Measurements from ENCODE around the gene NMT1.
"Not testable (repeated sequence)": the region's sequence is repeated elsewhere in the genome, so short reads cannot be mapped to it uniquely, and the experiment has no call there.

The NMT1 gene

DNA sequence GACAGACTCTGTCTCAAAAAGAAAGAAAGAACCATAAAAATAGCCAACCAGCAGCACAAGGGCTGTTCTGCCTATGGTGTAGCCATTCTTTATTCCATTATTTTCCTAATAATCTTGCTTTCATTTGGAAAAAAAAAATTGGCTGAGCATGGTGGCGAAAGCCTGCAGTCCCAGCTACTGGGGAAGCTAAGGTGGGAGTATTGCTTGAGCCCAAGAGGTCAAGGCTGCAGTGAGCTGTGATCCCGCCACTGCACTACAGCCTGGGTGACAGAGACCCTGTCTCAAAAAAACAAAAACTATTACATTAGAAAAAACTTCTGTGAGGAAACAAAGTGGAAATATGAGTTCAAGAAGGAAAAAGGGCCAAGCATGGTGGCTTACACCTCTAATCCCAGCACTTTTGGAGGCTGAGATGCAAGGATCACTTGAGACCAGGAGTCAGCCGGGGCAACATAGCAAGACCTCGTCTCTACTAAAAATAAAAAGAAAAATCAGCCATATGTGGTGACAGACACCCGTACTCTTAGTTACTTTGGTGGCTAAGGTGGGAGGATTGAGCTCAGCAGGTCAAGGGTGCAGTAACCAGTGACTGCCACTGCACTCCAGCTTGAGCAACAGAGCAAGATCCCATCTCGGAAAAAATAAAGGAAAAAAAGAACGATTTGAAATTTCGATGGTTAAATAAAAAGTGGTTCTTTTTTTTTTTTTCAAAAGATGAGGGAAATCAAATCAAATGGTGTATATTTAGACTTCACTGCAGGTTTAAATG is 12.1 kb upstream of the NMT1 start:
- no peak overlapping the region for H3K9ac ChIP-seq
- no peak overlapping the region for H3K4me2 ChIP-seq
- H3K4me1 ChIP-seq (ENCODE audit: low read depth, poor library complexity, severe bottlenecking) = peaks cover 18% of the 10 kb centered on the region
- H3K27me3 ChIP-seq (ENCODE audit: insufficient read depth, low read depth) = no peaks in the 10 kb centered on the region
- no peak overlapping the region for H2AFZ ChIP-seq (ENCODE audit: low read depth)
- no peaks in the 10 kb centered on the region for H3K36me3 ChIP-seq (ENCODE audit: insufficient read depth)
- H3K4me3 ChIP-seq (IDR thresholded peaks at IDR 0.05; ENCODE audit: insufficient read depth, low read depth, low read length) = no peak overlapping the region
- TF ChIP-seq, protein P1, sequence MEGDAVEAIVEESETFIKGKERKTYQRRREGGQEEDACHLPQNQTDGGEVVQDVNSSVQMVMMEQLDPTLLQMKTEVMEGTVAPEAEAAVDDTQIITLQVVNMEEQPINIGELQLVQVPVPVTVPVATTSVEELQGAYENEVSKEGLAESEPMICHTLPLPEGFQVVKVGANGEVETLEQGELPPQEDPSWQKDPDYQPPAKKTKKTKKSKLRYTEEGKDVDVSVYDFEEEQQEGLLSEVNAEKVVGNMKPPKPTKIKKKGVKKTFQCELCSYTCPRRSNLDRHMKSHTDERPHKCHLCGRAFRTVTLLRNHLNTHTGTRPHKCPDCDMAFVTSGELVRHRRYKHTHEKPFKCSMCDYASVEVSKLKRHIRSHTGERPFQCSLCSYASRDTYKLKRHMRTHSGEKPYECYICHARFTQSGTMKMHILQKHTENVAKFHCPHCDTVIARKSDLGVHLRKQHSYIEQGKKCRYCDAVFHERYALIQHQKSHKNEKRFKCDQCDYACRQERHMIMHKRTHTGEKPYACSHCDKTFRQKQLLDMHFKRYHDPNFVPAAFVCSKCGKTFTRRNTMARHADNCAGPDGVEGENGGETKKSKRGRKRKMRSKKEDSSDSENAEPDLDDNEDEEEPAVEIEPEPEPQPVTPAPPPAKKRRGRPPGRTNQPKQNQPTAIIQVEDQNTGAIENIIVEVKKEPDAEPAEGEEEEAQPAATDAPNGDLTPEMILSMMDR (conservative IDR thresholded peaks at IDR 0.05; ENCODE audit: low read depth, low read length) = no peak
- no peak overlapping the region for H3K27ac ChIP-seq
- H4K20me1 ChIP-seq (ENCODE audit: insufficient read depth) = no peaks in the 10 kb centered on the region
- peaks cover 34% of the 10 kb centered on the region for H3K79me2 ChIP-seq (ENCODE audit: insufficient read depth, low read depth)

DNA sequence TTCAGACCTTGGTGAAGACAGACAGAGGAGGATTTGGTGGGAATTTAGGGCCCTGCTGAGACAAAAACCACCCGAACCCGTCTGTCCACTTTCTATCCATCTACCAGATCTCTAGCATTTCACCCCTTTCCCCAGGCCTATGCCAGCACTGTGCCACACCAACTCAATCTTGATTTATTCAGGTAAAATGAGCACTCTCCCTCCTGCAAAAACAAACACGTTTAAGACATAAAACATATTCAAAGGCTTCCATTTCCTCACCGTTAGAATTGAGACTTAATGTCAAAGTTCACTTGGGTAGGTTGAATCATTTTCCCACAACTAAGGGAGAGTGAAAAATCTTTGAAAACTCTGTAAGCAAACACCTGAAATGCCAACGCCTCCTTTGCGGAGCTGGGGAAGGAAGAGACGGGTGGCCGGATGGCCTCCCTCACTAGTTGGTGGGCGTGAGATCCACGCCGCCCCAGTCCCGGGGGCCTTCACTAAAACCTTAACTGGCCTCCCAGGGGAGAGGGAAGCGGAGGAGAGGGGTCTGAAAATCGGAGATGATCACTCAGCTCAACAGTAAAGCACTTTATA is 10.5 kb upstream of the NMT1 start:
- Histone ChIP-seq H2AFZ (ENCODE audit: low read depth) (peak overlapping the region; percentile 66), H3K79me2 (ENCODE audit: insufficient read depth, low read depth) (peaks cover 34% of the 10 kb centered on the region)

DNA sequence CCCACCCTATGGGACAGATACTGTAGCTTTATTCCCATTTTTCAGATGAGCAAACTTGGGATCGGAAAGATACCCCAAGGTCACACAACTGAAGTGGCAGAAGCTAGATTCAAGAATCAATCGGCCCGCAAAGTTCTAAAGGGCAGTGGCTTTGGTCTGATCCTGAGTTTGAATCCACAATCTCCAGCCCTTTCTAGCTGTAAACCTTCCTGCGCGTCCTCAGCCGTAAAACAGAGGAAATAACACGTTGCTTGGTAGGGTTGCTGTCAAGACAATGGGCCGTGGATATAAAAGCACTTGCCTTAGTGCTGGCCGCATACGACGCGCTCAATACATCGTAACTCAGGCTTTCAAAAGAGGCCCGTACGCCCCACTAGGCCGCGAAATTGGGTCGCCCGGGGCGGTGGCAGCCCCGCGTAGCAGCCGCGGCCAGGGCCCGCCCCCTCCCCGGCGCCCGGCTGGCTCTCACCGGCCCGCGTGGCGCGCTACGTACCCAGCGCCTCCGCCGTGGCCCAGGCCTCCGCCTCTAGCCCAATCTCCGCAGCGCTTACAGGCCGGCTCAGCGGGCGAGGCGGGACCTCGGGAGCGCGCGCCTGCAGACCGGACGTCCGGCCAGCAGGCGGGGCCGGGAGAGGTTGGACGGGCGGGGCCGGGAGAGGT is 9.9 kb upstream of the NMT1 start, which contains the start of gene DCAKD:
Gene DCAKD, minus strand, starts transcription at position 573 of the 660 bp plus-strand sequence. CDS start 16,747 bp downstream, outside the sequence.
- Histone ChIP-seq H3K27ac (peak within 1 kb of the TSS; percentile 80), H2AFZ (ENCODE audit: low read depth) (peak within 1 kb of the TSS; percentile 66), H3K4me1 (ENCODE audit: low read depth, poor library complexity, severe bottlenecking) (peaks cover 18% of the 10 kb centered on the region), H3K36me3 (ENCODE audit: insufficient read depth) (no peaks in the 10 kb centered on the region), H3K4me3 (IDR thresholded peaks at IDR 0.05; ENCODE audit: insufficient read depth, low read depth, low read length) (peak within 1 kb of the TSS; percentile 74), H3K9ac (peak within 1 kb of the TSS; percentile 77), H3K27me3 (ENCODE audit: insufficient read depth, low read depth) (no peaks in the 10 kb centered on the region), H4K20me1 (ENCODE audit: insufficient read depth) (no peaks in the 10 kb centered on the region), H3K79me2 (ENCODE audit: insufficient read depth, low read depth) (peaks cover 34% of the 10 kb centered on the region), H3K4me2 (peak within 1 kb of the TSS; percentile 88)
- TF ChIP-seq, protein P1 (conservative IDR thresholded peaks at IDR 0.05; ENCODE audit: low read depth, low read length) = 0 out of 2 replicates have a peak, but pooled peaks have one; percentile 2

More for the DNA sequence above, 10.5 kb upstream of the NMT1 start:
- Histone ChIP-seq H3K27me3 (ENCODE audit: insufficient read depth, low read depth) (no peaks in the 10 kb centered on the region), H3K27ac (peak overlapping the region; percentile 80), H3K9ac (peak overlapping the region; percentile 77), H3K4me1 (ENCODE audit: low read depth, poor library complexity, severe bottlenecking) (peaks cover 18% of the 10 kb centered on the region), H4K20me1 (ENCODE audit: insufficient read depth) (no peaks in the 10 kb centered on the region), H3K36me3 (ENCODE audit: insufficient read depth) (no peaks in the 10 kb centered on the region), H3K4me3 (IDR thresholded peaks at IDR 0.05; ENCODE audit: insufficient read depth, low read depth, low read length) (peak overlapping the region; percentile 74), H3K4me2 (peak overlapping the region; percentile 88)
- TF ChIP-seq, protein P1 (conservative IDR thresholded peaks at IDR 0.05; ENCODE audit: low read depth, low read length) = no peak

DNA sequence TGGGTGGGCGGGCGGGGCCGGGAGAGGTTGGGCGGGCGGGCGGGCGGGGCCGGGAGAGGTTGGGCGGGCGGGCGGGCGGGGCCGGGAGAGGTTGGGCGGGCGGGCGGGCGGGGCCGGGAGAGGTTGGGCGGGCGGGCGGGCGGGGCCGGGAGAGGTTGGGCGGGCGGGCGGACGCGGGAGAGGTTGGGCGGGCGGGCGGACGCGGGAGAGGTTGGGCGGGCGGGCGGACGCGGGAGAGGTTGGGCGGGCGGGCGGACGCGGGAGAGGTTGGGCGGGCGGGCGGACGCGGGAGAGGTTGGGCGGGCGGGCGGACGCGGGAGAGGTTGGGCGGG is 9.4 kb upstream of the NMT1 start:
- not testable (repeated sequence) for H2AFZ ChIP-seq (ENCODE audit: low read depth); H3K4me2 ChIP-seq; H3K4me3 ChIP-seq (IDR thresholded peaks at IDR 0.05; ENCODE audit: insufficient read depth, low read depth, low read length); H4K20me1 ChIP-seq (ENCODE audit: insufficient read depth); H3K9ac ChIP-seq; H3K27ac ChIP-seq; H3K36me3 ChIP-seq (ENCODE audit: insufficient read depth); H3K27me3 ChIP-seq (ENCODE audit: insufficient read depth, low read depth)
- Histone ChIP-seq H3K4me1 (ENCODE audit: low read depth, poor library complexity, severe bottlenecking) (peaks cover 18% of the 10 kb centered on the region), H3K79me2 (ENCODE audit: insufficient read depth, low read depth) (peaks cover 33% of the 10 kb centered on the region)
